ENCODE measurements around the gene MTNR1A. TPM values are rescaled to one million over a fixed set of nuclear protein-coding genes. Genes with fewer than 3 reads are reported as not detected.

Gene MTNR1A
- total and polyA plus RNA-seq, 2 experiments from 2014 or later, result 0.10 to 0.60 TPM

GRCh38 chr4:186494496-186494895 lies 60.9 kb downstream of the MTNR1A start:
- Histone ChIP-seq H3K4me3 (no peak overlapping the region), H3K36me3 (no peaks in the 10 kb centered on the region), H3K27me3 (no peaks in the 10 kb centered on the region), H3K27ac (no peak overlapping the region), H3K4me1 (ENCODE audit: low read depth) (no peaks in the 10 kb centered on the region), H3K9me3 (ENCODE audit: low read depth) (no peaks in the 10 kb centered on the region)
- no peak for DNase-seq (ENCODE audit: low read depth in 1 of 2, low spot score in 1 of 2)
- TF ChIP-seq, protein P1, sequence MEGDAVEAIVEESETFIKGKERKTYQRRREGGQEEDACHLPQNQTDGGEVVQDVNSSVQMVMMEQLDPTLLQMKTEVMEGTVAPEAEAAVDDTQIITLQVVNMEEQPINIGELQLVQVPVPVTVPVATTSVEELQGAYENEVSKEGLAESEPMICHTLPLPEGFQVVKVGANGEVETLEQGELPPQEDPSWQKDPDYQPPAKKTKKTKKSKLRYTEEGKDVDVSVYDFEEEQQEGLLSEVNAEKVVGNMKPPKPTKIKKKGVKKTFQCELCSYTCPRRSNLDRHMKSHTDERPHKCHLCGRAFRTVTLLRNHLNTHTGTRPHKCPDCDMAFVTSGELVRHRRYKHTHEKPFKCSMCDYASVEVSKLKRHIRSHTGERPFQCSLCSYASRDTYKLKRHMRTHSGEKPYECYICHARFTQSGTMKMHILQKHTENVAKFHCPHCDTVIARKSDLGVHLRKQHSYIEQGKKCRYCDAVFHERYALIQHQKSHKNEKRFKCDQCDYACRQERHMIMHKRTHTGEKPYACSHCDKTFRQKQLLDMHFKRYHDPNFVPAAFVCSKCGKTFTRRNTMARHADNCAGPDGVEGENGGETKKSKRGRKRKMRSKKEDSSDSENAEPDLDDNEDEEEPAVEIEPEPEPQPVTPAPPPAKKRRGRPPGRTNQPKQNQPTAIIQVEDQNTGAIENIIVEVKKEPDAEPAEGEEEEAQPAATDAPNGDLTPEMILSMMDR (IDR thresholded peaks at IDR 0.05; ENCODE audit: low read depth, low read length), result no peak

DNA sequence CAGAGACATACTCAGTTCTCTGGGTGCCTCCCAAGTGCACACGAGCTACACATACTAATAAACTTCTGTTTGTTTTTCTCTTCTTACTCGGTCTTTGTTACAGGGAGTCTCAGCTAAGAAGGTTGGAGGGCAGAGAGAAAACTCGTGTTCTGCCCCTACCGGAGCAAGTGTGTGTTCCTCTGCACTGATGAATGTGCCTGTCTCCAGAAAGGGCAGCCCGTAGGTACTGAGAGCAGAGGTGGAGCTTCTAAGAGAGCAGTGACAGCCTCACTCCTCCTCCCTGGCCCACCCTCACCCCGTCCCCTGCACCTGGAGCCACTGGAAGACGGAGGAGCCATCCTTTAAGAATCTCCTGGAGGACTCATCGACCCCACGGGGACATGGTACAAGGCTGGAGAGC lies 67.6 kb downstream of the MTNR1A start:
- H3K4me1 ChIP-seq (ENCODE audit: low read depth), result no peaks in the 10 kb centered on the region
- H3K27me3 ChIP-seq, result peaks cover 3% of the 10 kb centered on the region
- H3K4me3 ChIP-seq, result no peak overlapping the region
- no peak overlapping the region for H3K27ac ChIP-seq
- no peaks in the 10 kb centered on the region for H3K9me3 ChIP-seq (ENCODE audit: low read depth)
- TF ChIP-seq, protein P1 (IDR thresholded peaks at IDR 0.05; ENCODE audit: low read depth, low read length), result no peak
- DNase-seq (ENCODE audit: low read depth in 1 of 2, low spot score in 1 of 2), result no peak
- H3K36me3 ChIP-seq, result no peaks in the 10 kb centered on the region

DNA sequence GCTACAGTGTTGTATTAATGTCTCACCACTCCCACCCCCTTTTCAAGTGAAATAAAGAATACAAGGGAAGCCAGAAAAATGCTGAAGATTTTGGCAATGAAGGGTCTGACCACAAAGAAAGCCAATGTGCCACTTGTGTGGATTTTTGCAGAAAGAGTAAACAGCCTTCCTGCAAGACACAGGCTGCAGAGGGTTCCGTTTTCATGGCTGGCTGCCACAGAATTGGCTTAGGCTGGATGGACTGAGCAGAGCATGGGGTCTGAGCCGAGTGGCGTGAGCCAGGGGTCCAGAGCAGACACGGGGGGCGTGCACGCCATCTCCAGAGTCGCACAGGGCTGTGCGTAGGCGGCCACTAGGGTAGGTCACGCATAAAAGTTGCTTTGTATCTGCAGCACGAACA lies 69.2 kb downstream of the MTNR1A start:
- Histone ChIP-seq H3K36me3 (no peaks in the 10 kb centered on the region), H3K27me3 (peaks cover 3% of the 10 kb centered on the region), H3K4me3 (no peak overlapping the region), H3K27ac (no peak overlapping the region), H3K4me1 (ENCODE audit: low read depth) (no peaks in the 10 kb centered on the region), H3K9me3 (ENCODE audit: low read depth) (no peaks in the 10 kb centered on the region)
- TF ChIP-seq, protein P1 (IDR thresholded peaks at IDR 0.05; ENCODE audit: low read depth, low read length), result no peak
- peak; percentile 4 to 20 for DNase-seq (ENCODE audit: low read depth in 1 of 2, low spot score in 1 of 2)

GRCh38 chr4:186485561-186486062 lies 69.8 kb downstream of the MTNR1A start:
- Histone ChIP-seq H3K4me1 (ENCODE audit: low read depth) (no peaks in the 10 kb centered on the region), H3K27ac (no peak overlapping the region), H3K27me3 (peaks cover 3% of the 10 kb centered on the region), H3K4me3 (no peak overlapping the region), H3K36me3 (no peaks in the 10 kb centered on the region), H3K9me3 (ENCODE audit: low read depth) (no peaks in the 10 kb centered on the region)
- TF ChIP-seq, protein P1 (IDR thresholded peaks at IDR 0.05; ENCODE audit: low read depth, low read length), result peak; percentile 13
- peak; percentile 24 to 35 for DNase-seq (ENCODE audit: low read depth in 1 of 2, low spot score in 1 of 2)

- peaks cover 3% of the 10 kb centered on the region for H3K27me3 ChIP-seq
- no peak overlapping the region for H3K4me3 ChIP-seq
- H3K36me3 ChIP-seq, result no peaks in the 10 kb centered on the region
- H3K27ac ChIP-seq, result no peak overlapping the region
- H3K9me3 ChIP-seq (ENCODE audit: low read depth), result no peaks in the 10 kb centered on the region
- no peaks in the 10 kb centered on the region for H3K4me1 ChIP-seq (ENCODE audit: low read depth)
- no peak for DNase-seq (ENCODE audit: low read depth in 1 of 2, low spot score in 1 of 2)
- TF ChIP-seq, protein P1 (IDR thresholded peaks at IDR 0.05; ENCODE audit: low read depth, low read length), result no peak
These were observed 70.2 kb downstream of the MTNR1A start for GRCh38 chr4:186485150-186485549.

DNA sequence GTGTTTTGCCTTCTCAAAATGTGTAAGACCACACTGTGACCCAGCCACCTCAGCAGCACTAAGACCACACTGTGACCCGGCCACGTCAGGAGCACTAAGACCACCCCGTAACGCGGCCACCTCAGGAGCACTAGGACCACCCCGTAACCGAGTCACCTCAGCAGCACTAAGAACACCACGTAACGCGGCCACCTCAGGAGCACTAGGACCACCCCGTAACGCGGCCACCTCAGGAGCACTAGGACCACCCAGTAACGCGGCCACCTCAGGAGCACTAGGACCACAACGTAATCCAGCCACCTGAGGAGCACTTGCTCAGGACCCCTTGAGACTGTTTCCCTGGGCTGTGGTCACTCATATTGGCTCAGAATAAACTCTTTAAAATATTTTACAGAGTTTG lies 71.7 kb downstream of the MTNR1A start:
- H3K27ac ChIP-seq, result no peak overlapping the region
- TF ChIP-seq, protein P1 (IDR thresholded peaks at IDR 0.05; ENCODE audit: low read depth, low read length), result no peak

More for the DNA sequence above, 71.7 kb downstream of the MTNR1A start:
- Histone ChIP-seq H3K9me3 (ENCODE audit: low read depth) (no peaks in the 10 kb centered on the region), H3K4me1 (ENCODE audit: low read depth) (no peaks in the 10 kb centered on the region), H3K36me3 (no peaks in the 10 kb centered on the region), H3K27me3 (peaks cover 3% of the 10 kb centered on the region), H3K4me3 (no peak overlapping the region)
- DNase-seq (ENCODE audit: low read depth in 1 of 2, low spot score in 1 of 2), result no peak
